Mammary epithelial cell (primary cell): ENCODE measurements around the gene WDR59.

Source experiments
- CTCF ChIP-seq, 2 donors: IDR thresholded peaks in 1 of 2; conservative IDR thresholded peaks in 1 of 2; 2 replicates each; pipeline ENCODE4 v1.5.1; 2011 to 2012; ENCODE audit warnings: inconsistent platforms in 2 of 2, low read length in 2 of 2, mild to moderate bottlenecking in 2 of 2, control low read depth in 1 of 2, low read depth in 1 of 2; ENCODE audit not compliant: insufficient read depth in 1 of 2; ENCODE audit errors: extremely low read depth in 1 of 2
- EZH2 ChIP-seq: IDR thresholded peaks from 2 replicates; pipeline ENCODE4 v1.6.1; 2012; ENCODE audit warnings: low read length, inconsistent platforms, borderline replicate concordance

GRCh38 chr16:74973304-74973703, 11.6 kb downstream of the WDR59 start:
- TF ChIP-seq CTCF (conservative IDR thresholded peaks at IDR 0.05 in 1 of 2, IDR thresholded peaks at IDR 0.05 in 1 of 2; ENCODE audit: extremely low read depth in 1 of 2, insufficient read depth in 1 of 2, low read depth in 1 of 2, low read length in 2 of 2) (no peak), EZH2 (no peak)
